Neural cell (in vitro differentiated cells): Measurements from ENCODE around the gene ZDHHC5. TPM values are rescaled to one million over a fixed set of nuclear protein-coding genes. Genes with fewer than 3 reads are reported as not detected.

Experiments used
- H2AFZ ChIP-seq: fragments of 200-600, 300-800 bp; sonication (generic), shearing (Covaris generic); 2 replicates; pipeline ENCODE4 v1.6.0; 2014; ENCODE audit warnings: low read depth, mild to moderate bottlenecking, antibody characterized with exemption, low read length, moderate library complexity
- H3F3A ChIP-seq: fragments of 200-600 bp; shearing (Covaris generic); 2 replicates; pipeline ENCODE4 v1.6.1; 2016; ENCODE audit warnings: mild to moderate bottlenecking, moderate library complexity, mixed read lengths, antibody characterized with exemption, low read length; ENCODE audit not compliant: insufficient read depth, poor library complexity, severe bottlenecking
- H3K27ac ChIP-seq: fragments of 200-600, 300-800 bp; sonication (generic), shearing (Covaris generic); 2 replicates; pipeline ENCODE4 v1.5.1; 2014; ENCODE audit warnings: mild to moderate bottlenecking, low read length, moderate library complexity
- H3K27me3 ChIP-seq: fragments of 300-800, 200-600 bp; sonication (generic), shearing (Covaris generic); 2 replicates; pipeline ENCODE4 v1.6.0; 2014; ENCODE audit warnings: mild to moderate bottlenecking, low read depth, low read length, moderate library complexity; ENCODE audit not compliant: insufficient read depth
- H3K36me3 ChIP-seq: fragments of 300-800, 200-600 bp; sonication (generic), shearing (Covaris generic); 2 replicates; pipeline ENCODE4 v1.5.1; 2014; ENCODE audit warnings: mild to moderate bottlenecking, antibody characterized with exemption, low read length, moderate library complexity; ENCODE audit not compliant: insufficient read depth
- H3K4me2 ChIP-seq: fragments of 300-800, 200-600 bp; sonication (generic), shearing (Covaris generic); 2 replicates; pipeline ENCODE4 v1.6.0; 2014; ENCODE audit warnings: mild to moderate bottlenecking, low read length
- H3K4me3 ChIP-seq: fragments of 300-800, 200-600 bp; sonication (generic), shearing (Covaris generic); 2 replicates; pipeline ENCODE4 v1.5.1; 2014; ENCODE audit warnings: mild to moderate bottlenecking, low read length, moderate library complexity
- H3K79me2 ChIP-seq: fragments of 200-600 bp; shearing (Covaris generic); replicated peaks from 2 replicates; pipeline ENCODE4 v1.6.0; 2014; ENCODE audit warnings: mild to moderate bottlenecking, low read length, moderate library complexity; ENCODE audit not compliant: insufficient read depth
- H3K9ac ChIP-seq: fragments of 300-800, 200-600 bp; sonication (generic), shearing (Covaris generic); 2 replicates; pipeline ENCODE4 v1.6.1; 2016; ENCODE audit warnings: mild to moderate bottlenecking, low read length, mixed read lengths
- H3K9me2 ChIP-seq: fragments of 200-600 bp; shearing (Covaris generic); 2 replicates; pipeline ENCODE4 v1.6.1; 2016; ENCODE audit warnings: mild to moderate bottlenecking, low read length, mixed read lengths; ENCODE audit not compliant: insufficient read depth
- H3K9me3 ChIP-seq: fragments of 200-600, 300-800 bp; sonication (generic), shearing (Covaris generic); 2 replicates; pipeline ENCODE4 v1.6.1; 2016; ENCODE audit warnings: mild to moderate bottlenecking, mixed run types, low read length, moderate library complexity, mixed read lengths
- H4K20me1 ChIP-seq: fragments of 200-600 bp; shearing (Covaris generic); 2 replicates; pipeline ENCODE4 v1.6.1; 2016; ENCODE audit warnings: mild to moderate bottlenecking, mixed run types; ENCODE audit not compliant: insufficient read depth
- EP300 ChIP-seq: fragments of 450-650 bp; conservative IDR thresholded peaks from 2 replicates; pipeline ENCODE4 v1.6.1; 2014; ENCODE audit warnings: antibody characterized with exemption, mild to moderate bottlenecking, moderate library complexity; ENCODE audit not compliant: poor library complexity, severe bottlenecking
- EZH2 ChIP-seq: fragments of 200-600, 300-800 bp; shearing (Covaris generic), sonication (generic); IDR thresholded peaks from 2 replicates; pipeline ENCODE4 v1.6.1; 2014; ENCODE audit warnings: antibody characterized with exemption, low read length, borderline replicate concordance, mild to moderate bottlenecking; ENCODE audit not compliant: insufficient read depth, poor library complexity, severe bottlenecking
- MXI1 ChIP-seq: fragments of 450-650 bp; conservative IDR thresholded peaks from 2 replicates; pipeline ENCODE4 v1.6.1; 2014; ENCODE audit warnings: antibody characterized with exemption, mild to moderate bottlenecking; ENCODE audit not compliant: poor library complexity, severe bottlenecking
- POLR2AphosphoS5 ChIP-seq: IDR thresholded peaks from 2 replicates; pipeline ENCODE4 v1.6.1; 2012
- RAD21 ChIP-seq: fragments of 450-650 bp; conservative IDR thresholded peaks from 2 replicates; pipeline ENCODE4 v1.6.1; 2014; ENCODE audit warnings: antibody characterized with exemption, mild to moderate bottlenecking, moderate library complexity
- REST ChIP-seq: IDR thresholded peaks from 2 replicates; pipeline ENCODE4 v1.6.1; 2012; ENCODE audit warnings: borderline replicate concordance
- SMC3 ChIP-seq: fragments of 450-650 bp; conservative IDR thresholded peaks from 2 replicates; pipeline ENCODE4 v1.6.1; 2014; ENCODE audit warnings: antibody characterized with exemption, mild to moderate bottlenecking, moderate library complexity; ENCODE audit not compliant: poor library complexity
- TAF1 ChIP-seq: IDR thresholded peaks from 2 replicates; pipeline ENCODE4 v1.6.1; 2012; ENCODE audit warnings: low read depth
- polyA plus RNA-seq: library from polyadenylated mRNA; depleted of rRNA; stranded (reverse); fragments of >200 nt; gene quantifications from 2 replicates; pipeline ENCODE4 v1.2.3, GENCODE V29; 2014
- small RNA-seq, 3 experiments: library from RNA; depleted of rRNA; stranded (forward); fragments of <200 nt; gene quantifications; one replicate each; pipeline ENCODE3, GENCODE V24; 2012
- TF ChIP-seq, protein P1 (sequence below): fragments of 450-650 bp; IDR thresholded peaks from 2 replicates; pipeline ENCODE4 v1.5.1; 2014; ENCODE audit warnings: antibody characterized with exemption, mild to moderate bottlenecking, moderate library complexity; ENCODE audit not compliant: poor library complexity, severe bottlenecking

Gene ZDHHC5
- polyA plus RNA-seq, 1 donor from 2014 or later = 15.8 TPM

DNA sequence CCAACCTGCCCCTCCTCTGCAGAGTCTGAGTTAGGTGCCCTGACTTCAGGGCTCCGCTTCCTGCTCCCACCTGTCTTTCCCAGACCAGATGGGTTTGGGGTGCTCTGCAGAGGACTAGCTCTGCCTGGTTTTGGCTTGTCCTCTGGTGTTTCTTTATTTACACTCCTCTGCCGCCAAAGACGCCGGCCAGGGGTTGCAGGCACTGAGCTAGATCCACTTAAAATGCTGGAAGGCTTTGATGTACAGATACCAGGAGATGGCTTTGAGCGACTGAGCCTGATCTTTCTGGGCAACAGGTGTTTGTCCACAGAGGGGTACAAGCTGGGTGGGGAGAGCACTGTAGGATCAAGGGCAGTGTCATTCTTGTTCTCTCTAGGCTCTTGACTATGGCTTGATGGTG, 77.3 kb downstream of the ZDHHC5 start:
- H2AFZ ChIP-seq = no peak overlapping the region
- no peaks in the 10 kb centered on the region for H4K20me1 ChIP-seq
- no peaks in the 10 kb centered on the region for H3K9me3 ChIP-seq
- no peak overlapping the region for H3K27ac ChIP-seq
- peaks cover 3% of the 10 kb centered on the region for H3F3A ChIP-seq
- H3K9me2 ChIP-seq = no peaks in the 10 kb centered on the region
- H3K9ac ChIP-seq = no peak overlapping the region
- H3K27me3 ChIP-seq = no peaks in the 10 kb centered on the region
- H3K79me2 ChIP-seq = peaks cover 17% of the 10 kb centered on the region
- no peak overlapping the region for H3K4me3 ChIP-seq
- peaks cover 15% of the 10 kb centered on the region for H3K36me3 ChIP-seq
- TF ChIP-seq TAF1 (no peak), RAD21 (no peak), POLR2AphosphoS5 (no peak), REST (no peak), SMC3 (no peak), MXI1 (no peak)
- H3K4me2 ChIP-seq = no peak overlapping the region

GRCh38 chr11:57746920-57747319, 79.0 kb downstream of the ZDHHC5 start:
- Histone ChIP-seq H2AFZ (no peak overlapping the region), H3K27ac (no peak overlapping the region)

More at GRCh38 chr11:57746920-57747319, 79.0 kb downstream of the ZDHHC5 start:
- no peaks in the 10 kb centered on the region for H4K20me1 ChIP-seq
- H3K79me2 ChIP-seq = peaks cover 17% of the 10 kb centered on the region
- H3K4me2 ChIP-seq = no peak overlapping the region
- no peaks in the 10 kb centered on the region for H3F3A ChIP-seq
- no peaks in the 10 kb centered on the region for H3K27me3 ChIP-seq
- H3K9me2 ChIP-seq = no peaks in the 10 kb centered on the region
- peaks cover 18% of the 10 kb centered on the region for H3K36me3 ChIP-seq
- no peak overlapping the region for H3K4me3 ChIP-seq
- no peak overlapping the region for H3K9ac ChIP-seq
- TF ChIP-seq EZH2 (no peak), REST (no peak), MXI1 (no peak), TAF1 (no peak), SMC3 (no peak), POLR2AphosphoS5 (no peak), EP300 (no peak), RAD21 (no peak)
- TF ChIP-seq, protein P1, sequence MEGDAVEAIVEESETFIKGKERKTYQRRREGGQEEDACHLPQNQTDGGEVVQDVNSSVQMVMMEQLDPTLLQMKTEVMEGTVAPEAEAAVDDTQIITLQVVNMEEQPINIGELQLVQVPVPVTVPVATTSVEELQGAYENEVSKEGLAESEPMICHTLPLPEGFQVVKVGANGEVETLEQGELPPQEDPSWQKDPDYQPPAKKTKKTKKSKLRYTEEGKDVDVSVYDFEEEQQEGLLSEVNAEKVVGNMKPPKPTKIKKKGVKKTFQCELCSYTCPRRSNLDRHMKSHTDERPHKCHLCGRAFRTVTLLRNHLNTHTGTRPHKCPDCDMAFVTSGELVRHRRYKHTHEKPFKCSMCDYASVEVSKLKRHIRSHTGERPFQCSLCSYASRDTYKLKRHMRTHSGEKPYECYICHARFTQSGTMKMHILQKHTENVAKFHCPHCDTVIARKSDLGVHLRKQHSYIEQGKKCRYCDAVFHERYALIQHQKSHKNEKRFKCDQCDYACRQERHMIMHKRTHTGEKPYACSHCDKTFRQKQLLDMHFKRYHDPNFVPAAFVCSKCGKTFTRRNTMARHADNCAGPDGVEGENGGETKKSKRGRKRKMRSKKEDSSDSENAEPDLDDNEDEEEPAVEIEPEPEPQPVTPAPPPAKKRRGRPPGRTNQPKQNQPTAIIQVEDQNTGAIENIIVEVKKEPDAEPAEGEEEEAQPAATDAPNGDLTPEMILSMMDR = no peak
- no peaks in the 10 kb centered on the region for H3K9me3 ChIP-seq

Small RNA genes within 50 kb of the gene (small RNA-seq; reads per million reads assigned to genes)
- gene MIR130A = 3,881 to 7,573 (median 5,532) reads per million in 3 experiments
- gene TMX2-CTNND1 = 0 reads per million in 3 experiments

Other genes starting within 250 kb of the ZDHHC5 start
- gene SLC43A3, start 241.0 kb upstream of the ZDHHC5 start, polyA plus RNA-seq = 0.33 TPM in 1 of 2 replicates, not detected in the other
- gene RTN4RL2, start 207.6 kb upstream of the ZDHHC5 start, polyA plus RNA-seq = 0.24 and 0.66 TPM in 2 replicates
- 2.5 and 3.3 TPM in 2 replicates for gene SLC43A1, start 152.4 kb upstream of the ZDHHC5 start, polyA plus RNA-seq
- gene TIMM10, start 137.4 kb upstream of the ZDHHC5 start, polyA plus RNA-seq = 63.6 and 69.5 TPM in 2 replicates
- gene SMTNL1, start 130.5 kb upstream of the ZDHHC5 start, polyA plus RNA-seq = not detected in 2 replicates
- 88.0 and 101 TPM in 2 replicates for gene UBE2L6, start 100.4 kb upstream of the ZDHHC5 start, polyA plus RNA-seq
- 0.22 TPM in 1 of 2 replicates, not detected in the other for gene SERPING1, start 70.4 kb upstream of the ZDHHC5 start, polyA plus RNA-seq
- 18.4 and 19.8 TPM in 2 replicates for gene YPEL4, start 18.2 kb upstream of the ZDHHC5 start, polyA plus RNA-seq
- gene CLP1, start 10.4 kb upstream of the ZDHHC5 start, polyA plus RNA-seq = 18.2 and 22.7 TPM in 2 replicates
- 46.4 and 62.4 TPM in 2 replicates for gene MED19, start 44.1 kb downstream of the ZDHHC5 start, polyA plus RNA-seq
- gene TMX2, start 44.5 kb downstream of the ZDHHC5 start, polyA plus RNA-seq = 119 and 130 TPM in 2 replicates
- gene SELENOH, start 73.4 kb downstream of the ZDHHC5 start, polyA plus RNA-seq = 509 and 546 TPM in 2 replicates
- gene BTBD18, start 83.7 kb downstream of the ZDHHC5 start, polyA plus RNA-seq = not detected in 2 replicates
- gene CTNND1, start 93.7 kb downstream of the ZDHHC5 start, polyA plus RNA-seq = 70.3 and 90.3 TPM in 2 replicates